Subcutaneous adipose tissue (tissue), 4 donors: ENCODE data around the gene LRRC55. TPM values are rescaled to one million over a fixed set of nuclear protein-coding genes. Genes with fewer than 3 reads are reported as not detected.

ENCODE experiments used
- CTCF ChIP-seq: fragments of 450-650 bp; IDR thresholded peaks from one replicate; pipeline ENCODE4 v1.5.1; 2016; ENCODE audit warnings: low read depth, mild to moderate bottlenecking, control low read depth, antibody characterized with exemption, moderate library complexity
- total RNA-seq, 4 donors: library from RNA; depleted of rRNA; stranded (reverse); fragments of >200 nt; gene quantifications; one replicate each; pipeline ENCODE4 v1.1.0, GENCODE V29; 2016

Gene LRRC55
- total RNA-seq, 4 donors from 2014 or later = not detected

GRCh38 chr11:57224537-57224936 is 42.8 kb downstream of the LRRC55 start:
- TF ChIP-seq CTCF = no peak

- no peak for TF ChIP-seq CTCF
Measured at GRCh38 chr11:57228600-57228999, 46.8 kb downstream of the LRRC55 start.

- TF ChIP-seq CTCF = no peak
Measured at GRCh38 chr11:57230316-57230715, 48.6 kb downstream of the LRRC55 start.

- no peak for TF ChIP-seq CTCF
Measured at GRCh38 chr11:57230791-57231538, 49.2 kb downstream of the LRRC55 start.

GRCh38 chr11:57231539-57232253 is 49.9 kb downstream of the LRRC55 start:
- TF ChIP-seq CTCF = no peak

GRCh38 chr11:57233702-57234101 is 51.9 kb downstream of the LRRC55 start:
- no peak for TF ChIP-seq CTCF
